GM23338 (cell line): ENCODE data around the gene RNF215. TPM values are rescaled to one million over a fixed set of nuclear protein-coding genes. Genes with fewer than 3 reads are reported as not detected.
A peak's percentile ranks its signal among the peaks of the same experiment; 100 is the strongest.

Experiments
- ATAC-seq: fragments of 200-7000 bp; cut with Tn5 transposase; 3 replicates; pipeline ENCODE4 v1.9.1; 2020
- DNase-seq: peaks from one replicate; pipeline ENCODE4 v3.0.0-alpha.2; 2015; ENCODE audit warnings: low spot score
- H2AFZ ChIP-seq: fragments of 200-600 bp; sonication (generic); 2 replicates; pipeline ENCODE4 v1.8.0; 2016; ENCODE audit warnings: antibody characterized with exemption, mild to moderate bottlenecking, moderate library complexity
- H3F3A ChIP-seq: fragments of 200-600 bp; sonication (generic); replicated peaks from 2 replicates; pipeline ENCODE4 v1.8.0; 2017; ENCODE audit warnings: antibody characterized with exemption, mixed run types, low read depth
- H3K27ac ChIP-seq: fragments of 200-600 bp; sonication (generic); 2 replicates; pipeline ENCODE4 v1.6.1; 2016; ENCODE audit warnings: low read depth
- H3K27me3 ChIP-seq: fragments of 200-600 bp; sonication (generic); 2 replicates; pipeline ENCODE4 v1.8.0; 2016; ENCODE audit warnings: mild to moderate bottlenecking, mixed run types, moderate library complexity; ENCODE audit not compliant: insufficient read depth
- H3K36me3 ChIP-seq: fragments of 200-600 bp; sonication (generic); 2 replicates; pipeline ENCODE4 v1.8.0; 2016; ENCODE audit warnings: mild to moderate bottlenecking; ENCODE audit not compliant: insufficient read depth
- H3K4me1 ChIP-seq: fragments of 200-600 bp; sonication (generic); 2 replicates; pipeline ENCODE4 v1.8.0; 2016; ENCODE audit warnings: mild to moderate bottlenecking, moderate library complexity; ENCODE audit not compliant: insufficient read depth
- H3K4me2 ChIP-seq: fragments of 200-600 bp; sonication (generic); 2 replicates; pipeline ENCODE4 v1.7.1; 2017; ENCODE audit warnings: mixed run types
- H3K4me3 ChIP-seq: fragments of 200-600 bp; sonication (generic); 2 replicates; pipeline ENCODE4 v1.6.1; 2016; ENCODE audit warnings: mixed run types
- H3K79me2 ChIP-seq: fragments of 200-600 bp; sonication (generic); replicated peaks from 2 replicates; pipeline ENCODE4 v1.8.0; 2017; ENCODE audit warnings: mild to moderate bottlenecking; ENCODE audit not compliant: insufficient read depth
- H3K9me2 ChIP-seq: fragments of 200-600 bp; sonication (generic); 2 replicates; pipeline ENCODE4 v1.8.0; 2017; ENCODE audit not compliant: insufficient read depth
- H4K20me1 ChIP-seq: fragments of 200-600 bp; sonication (generic); replicated peaks from 2 replicates; pipeline ENCODE4 v1.8.0; 2017; ENCODE audit warnings: mild to moderate bottlenecking; ENCODE audit not compliant: insufficient read depth
- H3K27ac Mint-ChIP-seq: 2 replicates; pipeline ENCODE4 v1.8.0; 2020; ENCODE audit warnings: inconsistent platforms, mild to moderate bottlenecking, moderate library complexity, mixed read lengths
- H3K27me3 Mint-ChIP-seq: 3 replicates; pipeline ENCODE4 v1.8.0; 2022; ENCODE audit warnings: low read depth, mild to moderate bottlenecking, moderate library complexity, mixed read lengths, inconsistent platforms; ENCODE audit not compliant: insufficient read depth, poor library complexity
- H3K36me3 Mint-ChIP-seq: 3 replicates; pipeline ENCODE4 v1.8.0; 2021; ENCODE audit warnings: low read depth, mild to moderate bottlenecking, inconsistent platforms, moderate library complexity, mixed read lengths
- H3K4me1 Mint-ChIP-seq: 3 replicates; pipeline ENCODE4 v1.8.0; 2020; ENCODE audit warnings: mild to moderate bottlenecking, inconsistent platforms, mixed read lengths
- H3K4me3 Mint-ChIP-seq: 3 replicates; pipeline ENCODE4 v1.8.0; 2021; ENCODE audit warnings: moderate library complexity, mild to moderate bottlenecking, inconsistent platforms, mixed read lengths
- H3K9me3 Mint-ChIP-seq: 3 replicates; pipeline ENCODE4 v1.8.0; 2020; ENCODE audit warnings: moderate library complexity, mild to moderate bottlenecking, inconsistent platforms, mixed read lengths
- CTCF ChIP-seq, 2 experiments: fragments of 200-600 bp in 1 of 2; sonication (generic) in 1 of 2; conservative IDR thresholded peaks; 2 replicates each; pipeline versions ENCODE4 v1.5.1 to v1.6.1; 2016 to 2017; ENCODE audit warnings: antibody characterized with exemption in 2 of 2, low read depth in 2 of 2, mild to moderate bottlenecking in 2 of 2, moderate library complexity in 1 of 2
- POLR2AphosphoS5 ChIP-seq: IDR thresholded peaks from 2 replicates; pipeline ENCODE4 v1.6.1; 2016; ENCODE audit warnings: antibody characterized with exemption, low read depth
- ZNF331 ChIP-seq: fragments of 250-450 bp; sonication (Bioruptor Pico); IDR thresholded peaks from 2 replicates; pipeline ENCODE4 v1.5.0; 2020; ENCODE audit warnings: low read depth, mild to moderate bottlenecking, moderate library complexity
- ZNF462 ChIP-seq: fragments of 250-450 bp; sonication (Bioruptor Pico); IDR thresholded peaks from 2 replicates; pipeline ENCODE4 v1.5.0; 2020; ENCODE audit warnings: mild to moderate bottlenecking, moderate library complexity
- polyA plus RNA-seq: library from polyadenylated mRNA; unstranded; fragments of >200 nt; fragmentation: Nextera tagmentation; extraction: Ambion mirVana; gene quantifications from 2 replicates; pipeline ENCODE4 v1.2.1, GENCODE V29; 2016
- total RNA-seq: library from RNA; depleted of rRNA; stranded (reverse); fragments of >200 nt; shearing (Covaris generic); gene quantifications from 2 replicates; pipeline ENCODE4 v1.2.3, GENCODE V29; 2014

The RNF215 gene
- total and polyA plus RNA-seq, 2 experiments from 2014 or later: 3.3 to 13.9 TPM

GRCh38 chr22:30425327-30425615 is 38.1 kb upstream of the RNF215 start (continued):
- no peak for TF ChIP-seq ZNF462
- no peak for TF ChIP-seq POLR2AphosphoS5

GRCh38 chr22:30424534-30425326 is 37.5 kb upstream of the RNF215 start:
- Histone ChIP-seq H3K27ac (peak overlapping the region; percentile 69), H3F3A (peaks cover 20% of the 10 kb centered on the region), H3K9me2 (no peaks in the 10 kb centered on the region), H3K36me3 (no peaks in the 10 kb centered on the region; the same call in 1 of the 2 replicates), H2AFZ (peak overlapping the region; percentile 44), H3K4me1 (peaks cover 13% of the 10 kb centered on the region), H3K79me2 (peaks cover 5% of the 10 kb centered on the region; the same call in 1 of the 2 replicates), H3K4me2 (peak overlapping the region; percentile 85), H4K20me1 (no peaks in the 10 kb centered on the region), H3K4me3 (peak overlapping the region; percentile 70), H3K27me3 (no peaks in the 10 kb centered on the region)
- no peak for ATAC-seq
- Mint-ChIP-seq H3K27ac (peak overlapping the region; percentile 75; the same call in 1 of the 2 replicates), H3K9me3 (no peaks in the 10 kb centered on the region), H3K4me1 (peaks cover 26% of the 10 kb centered on the region), H3K4me3 (peak overlapping the region; percentile 92), H3K36me3 (peaks cover 24% of the 10 kb centered on the region), H3K27me3 (peaks cover 22% of the 10 kb centered on the region)
- DNase-seq: peak; percentile 48
- TF ChIP-seq CTCF (conservative IDR thresholded peaks at IDR 0.05; ENCODE audit: low read depth in 2 of 2) (0 out of 4 replicates have a peak, but pooled peaks of 1 of the 2 experiments have one; percentile 15), ZNF331 (CRISPR knock-in tag) (no peak)
